Keratinocyte (primary cell): ENCODE results near the gene TMPRSS6. TPM values are rescaled to one million over a fixed set of nuclear protein-coding genes. Genes with fewer than 3 reads are reported as not detected.

Experiments used
- DNase-seq: peaks from one replicate; pipeline ENCODE4 v3.0.0-alpha.2; 2011; ENCODE audit warnings: low read depth, missing footprints, low spot score
- FAIRE-seq: peaks from 2 replicates; lab custom pipeline; 2011; peaks lifted over from hg19 to GRCh38; lab: Jason Lieb, UNC
- H2AFZ ChIP-seq: 2 replicates; pipeline ENCODE4 v1.6.0; 2012; ENCODE audit warnings: low read length, control low read depth, inconsistent platforms; ENCODE audit not compliant: control insufficient read depth
- H3K27ac ChIP-seq: 2 replicates; pipeline ENCODE4 v1.5.1; 2011; ENCODE audit warnings: low read length; ENCODE audit not compliant: control insufficient read depth, insufficient read depth
- H3K27me3 ChIP-seq: 3 replicates; pipeline ENCODE4 v1.6.0; 2011; ENCODE audit warnings: low read length; ENCODE audit not compliant: control insufficient read depth, insufficient read depth; ENCODE audit errors: extremely low read depth
- H3K36me3 ChIP-seq, 2 experiments: 2 replicates in 1 of 2; 3 replicates in 1 of 2; pipeline ENCODE4 v1.5.1; 2011; ENCODE audit warnings: low read length in 2 of 2, mild to moderate bottlenecking in 1 of 2; ENCODE audit not compliant: control insufficient read depth in 2 of 2, insufficient read depth in 2 of 2; ENCODE audit errors: extremely low read depth in 1 of 2
- H3K4me1 ChIP-seq: 3 replicates; pipeline ENCODE4 v1.5.1; 2011; ENCODE audit warnings: low read length; ENCODE audit not compliant: control insufficient read depth, insufficient read depth; ENCODE audit errors: extremely low read depth
- H3K4me2 ChIP-seq: 3 replicates; pipeline ENCODE4 v1.6.0; 2011; ENCODE audit warnings: low read depth, low read length; ENCODE audit not compliant: control insufficient read depth, insufficient read depth; ENCODE audit errors: extremely low read depth
- H3K4me3 ChIP-seq, 3 experiments: fragments of 200-600 bp in 1 of 3; sonication (generic) in 1 of 3; 2 replicates in 2 of 3; 3 replicates in 1 of 3; pipeline ENCODE4 v1.5.1; 2011 to 2016; ENCODE audit warnings: low read length in 3 of 3, mild to moderate bottlenecking in 3 of 3, control low read depth in 2 of 3, inconsistent platforms in 1 of 3, low read depth in 1 of 3, mixed read lengths in 1 of 3, mixed run types in 1 of 3, moderate library complexity in 1 of 3; ENCODE audit not compliant: control insufficient read depth in 2 of 3, insufficient read depth in 2 of 3; ENCODE audit errors: extremely low read depth in 1 of 3
- H3K79me2 ChIP-seq: 2 replicates; pipeline ENCODE4 v1.6.0; 2012; ENCODE audit warnings: low read length; ENCODE audit not compliant: control insufficient read depth, insufficient read depth
- H3K9ac ChIP-seq: 3 replicates; pipeline ENCODE4 v1.6.0; 2011; ENCODE audit warnings: low read length; ENCODE audit not compliant: control insufficient read depth, insufficient read depth; ENCODE audit errors: extremely low read depth
- H3K9me1 ChIP-seq: 3 replicates; pipeline ENCODE4 v1.6.0; 2011; ENCODE audit warnings: low read length; ENCODE audit not compliant: control insufficient read depth, insufficient read depth; ENCODE audit errors: extremely low read depth
- H3K9me3 ChIP-seq: 2 replicates; pipeline ENCODE4 v1.5.1; 2012; ENCODE audit warnings: low read depth, low read length; ENCODE audit not compliant: control insufficient read depth
- H4K20me1 ChIP-seq: 3 replicates; pipeline ENCODE4 v1.6.0; 2011; ENCODE audit warnings: low read length; ENCODE audit not compliant: control insufficient read depth, insufficient read depth; ENCODE audit errors: extremely low read depth
- CTCF ChIP-seq, 3 experiments: IDR thresholded peaks in 1 of 3; conservative IDR thresholded peaks in 1 of 3; optimal IDR thresholded peaks in 1 of 3; 2 replicates in 2 of 3; 3 replicates in 1 of 3; pipeline versions ENCODE3 to v1.5.1; 2011; ENCODE audit warnings: low read length in 3 of 3, mild to moderate bottlenecking in 3 of 3, moderate library complexity in 2 of 3, control low read depth in 1 of 3, inconsistent platforms in 1 of 3; ENCODE audit not compliant: insufficient read depth in 2 of 3; ENCODE audit errors: extremely low read depth in 1 of 3
- EZH2 ChIP-seq: IDR thresholded peaks from one replicate; pipeline ENCODE4 v1.6.1; 2012; ENCODE audit warnings: inconsistent platforms, mild to moderate bottlenecking, low read length, moderate library complexity
- dilution Hi-C: fragments of 300-500 bp; cut with MboI; formaldehyde crosslinking; loops from one replicate; pipeline ENCODE4 v1.7.0; 2020; ENCODE audit warnings: low sequenced_read_pairs; ENCODE audit not compliant: extremely low pct_ligation_motif_present
- polyA plus RNA-seq, 5 experiments: library from polyadenylated mRNA; depleted of rRNA in 3 of 5; stranded (reverse) in 3 of 5; stranded (forward) in 1 of 5; unstranded in 1 of 5; fragments of >200 nt; gene quantifications; 1 replicate in 1 of 5; 2 replicates in 3 of 5; 3 replicates in 1 of 5; pipeline versions ENCODE4 v1.2.1 to v1.2.3, GENCODE V29; 2011 to 2012; ENCODE audit warnings: missing spikeins in 2 of 5, low read depth in 1 of 5, low replicate concordance in 1 of 5

TMPRSS6 gene
- polyA plus RNA-seq, 1 donor (not counting 4 experiments of a cell fraction or from before 2014, with no cell fraction given), result not detected

GRCh38 chr22:37141971-37142370 lies 32.5 kb upstream of the TMPRSS6 start:
- no peaks in the 10 kb centered on the region for H3K9me3 ChIP-seq
- H3K4me2 ChIP-seq, result no peak overlapping the region
- no peaks in the 10 kb centered on the region for H3K36me3 ChIP-seq
- FAIRE-seq (no peak), DNase-seq (no peak)
- no peaks in the 10 kb centered on the region for H3K27me3 ChIP-seq
- H3K9me1 ChIP-seq, result peaks cover 2% of the 10 kb centered on the region
- dilution Hi-C loops, result no loop called here
- no peak overlapping the region for H3K4me3 ChIP-seq
- no peak overlapping the region for H2AFZ ChIP-seq
- H3K9ac ChIP-seq, result no peak overlapping the region
- no peak overlapping the region for H3K27ac ChIP-seq
- no peak for TF ChIP-seq EZH2
- TF ChIP-seq CTCF (optimal IDR thresholded peaks at IDR 0.05 in 1 of 3, IDR thresholded peaks at IDR 0.05 in 1 of 3, conservative IDR thresholded peaks at IDR 0.05 in 1 of 3; ENCODE audit: extremely low read depth in 1 of 3, insufficient read depth in 2 of 3, low read length in 3 of 3), result no peak
- no peaks in the 10 kb centered on the region for H3K79me2 ChIP-seq
- no peaks in the 10 kb centered on the region for H4K20me1 ChIP-seq
- peaks cover 40% of the 10 kb centered on the region for H3K4me1 ChIP-seq

GRCh38 chr22:37141476-37141875 lies 32.0 kb upstream of the TMPRSS6 start:
- no peak for FAIRE-seq

More at GRCh38 chr22:37141476-37141875, 32.0 kb upstream of the TMPRSS6 start:
- no peak for TF ChIP-seq EZH2
- TF ChIP-seq CTCF (optimal IDR thresholded peaks at IDR 0.05 in 1 of 3, IDR thresholded peaks at IDR 0.05 in 1 of 3, conservative IDR thresholded peaks at IDR 0.05 in 1 of 3; ENCODE audit: extremely low read depth in 1 of 3, insufficient read depth in 2 of 3, low read length in 3 of 3), result no peak
- DNase-seq, result no peak
- H3K79me2 ChIP-seq, result no peaks in the 10 kb centered on the region
- dilution Hi-C loops, result no loop called here
- no peak overlapping the region for H3K9ac ChIP-seq
- peaks cover 40% of the 10 kb centered on the region for H3K4me1 ChIP-seq
- no peak overlapping the region for H2AFZ ChIP-seq
- H3K27me3 ChIP-seq, result no peaks in the 10 kb centered on the region
- no peak overlapping the region for H3K4me3 ChIP-seq
- no peak overlapping the region for H3K4me2 ChIP-seq
- H3K9me3 ChIP-seq, result no peaks in the 10 kb centered on the region
- peaks cover 2% of the 10 kb centered on the region for H3K9me1 ChIP-seq
- H3K27ac ChIP-seq, result no peak overlapping the region
- no peaks in the 10 kb centered on the region for H4K20me1 ChIP-seq
- no peaks in the 10 kb centered on the region for H3K36me3 ChIP-seq
